Sigmoid colon (tissue), 7 donors: ENCODE measurements around the gene KCP. TPM values are rescaled to one million over a fixed set of nuclear protein-coding genes. Genes with fewer than 3 reads are reported as not detected.

Source experiments
- DNase-seq: peaks from one replicate; pipeline ENCODE4 v3.0.0-alpha.2; 2019
- H3K27ac ChIP-seq, 4 donors: fragments of 200-600 bp; sonication (generic); one replicate each; pipeline ENCODE4 v1.5.1; 2016 to 2019; ENCODE audit warnings: mild to moderate bottlenecking in 1 of 4
- H3K27me3 ChIP-seq, 3 donors: fragments of 200-600 bp; sonication (generic); one replicate each; pipeline ENCODE4 v1.5.1; 2019; ENCODE audit warnings: mild to moderate bottlenecking in 1 of 3
- H3K36me3 ChIP-seq, 4 donors: fragments of 200-600 bp; sonication (generic); one replicate each; pipeline ENCODE4 v1.5.1; 2016 to 2019
- H3K4me1 ChIP-seq, 4 donors: fragments of 200-600 bp; sonication (generic); one replicate each; pipeline ENCODE4 v1.5.1; 2017 to 2019
- H3K4me3 ChIP-seq, 4 donors: fragments of 200-600 bp; sonication (generic); one replicate each; pipeline ENCODE4 v1.5.1; 2017 to 2019; ENCODE audit warnings: mild to moderate bottlenecking in 2 of 4, moderate library complexity in 1 of 4
- H3K9me3 ChIP-seq, 4 donors: fragments of 200-600 bp in 3 of 4; sonication (generic) in 3 of 4; one replicate each; pipeline versions ENCODE4 v1.5.1 to v1.6.1; 2013 to 2019
- CTCF ChIP-seq, 4 experiments: fragments of 450-650 bp in 3 of 4; fragments of 200-600 bp in 1 of 4; IDR thresholded peaks; one replicate each; pipeline ENCODE4 v1.5.1; 2016 to 2019; ENCODE audit warnings: antibody characterized with exemption in 4 of 4, mild to moderate bottlenecking in 3 of 4, moderate library complexity in 2 of 4
- EP300 ChIP-seq, 4 donors: sonication (generic); formaldehyde crosslinking; IDR thresholded peaks; one replicate each; pipeline ENCODE4 v1.6.1; 2017; ENCODE audit warnings: antibody characterized with exemption in 4 of 4
- POLR2A ChIP-seq, 2 donors: fragments of 450-650 bp; IDR thresholded peaks; one replicate each; pipeline ENCODE4 v1.6.1; 2016; ENCODE audit warnings: antibody characterized with exemption in 2 of 2, mild to moderate bottlenecking in 2 of 2, moderate library complexity in 2 of 2
- POLR2AphosphoS5 ChIP-seq, 4 donors: sonication (generic); formaldehyde crosslinking; IDR thresholded peaks; one replicate each; pipeline ENCODE4 v1.6.1; 2017; ENCODE audit warnings: antibody characterized with exemption in 4 of 4
- WGBS, 2 donors: extraction: QIAGEN DNeasy Blood & Tissue Kit; methylation state at CpG; one replicate each; pipeline ENCODE4 v1.1.7; 2013; 5-methylcytosine and 5-hydroxymethylcytosine counted together
- intact Hi-C: fragments of 100-400 bp; cut with DNase I; formaldehyde crosslinking; loops from one replicate; pipeline ENCODE4 v1.15.1; 2023
- polyA plus RNA-seq, 3 donors: library from polyadenylated mRNA; stranded (reverse); fragments of 200-250 nt; gene quantifications; one replicate each; pipeline ENCODE4 v1.2.3, GENCODE V29; 2013
- total RNA-seq, 4 donors: library from RNA; depleted of rRNA; stranded (reverse); fragments of >200 nt; gene quantifications; one replicate each; pipeline ENCODE4 v1.1.0, GENCODE V29; 2016
- donor health status: healthy with polysubstance abuse.
- donor health status: Bipolar disorder and iron deficiency.
- donor health status: healthy.

Gene KCP
- total and polyA plus RNA-seq, 7 donors = 0.14 to 0.42 (median 0.32) TPM; not detected in 3

- TF ChIP-seq POLR2AphosphoS5 (IDR thresholded peaks at IDR 0.05) (no peak), POLR2A (IDR thresholded peaks at IDR 0.05) (no peak), CTCF (IDR thresholded peaks at IDR 0.05) (no peak)
- Histone ChIP-seq H3K27me3 (peaks cover under 1 to 43% (median 7%) of the 10 kb centered on the region in 3 donors), H3K4me3 (no peak overlapping the region), H3K9me3 (no peaks in the 10 kb centered on the region), H3K36me3 (no peaks in the 10 kb centered on the region), H3K27ac (no peak overlapping the region), H3K4me1 (peaks cover 0 to under 1% (median 0%) of the 10 kb centered on the region in 4 donors)
- 90 to 93% methylated on average over 19 of the region's 19 CpGs for WGBS, 2 donors
- peak; percentile 45 for DNase-seq
- intact Hi-C loops = no loop called here
Measured at GRCh38 chr7:128931965-128932861, 21.7 kb upstream of the KCP start.

GRCh38 chr7:128931190-128931798, 20.8 kb upstream of the KCP start:
- DNase-seq = peak; percentile 46
- WGBS, 2 donors = 93% methylated on average over 18 of the region's 18 CpGs
- Histone ChIP-seq H3K9me3 (no peaks in the 10 kb centered on the region), H3K4me1 (no peaks in the 10 kb centered on the region), H3K27me3 (peaks cover 0 to 34% (median 4%) of the 10 kb centered on the region in 3 donors), H3K27ac (no peak overlapping the region), H3K36me3 (no peaks in the 10 kb centered on the region), H3K4me3 (no peak overlapping the region)
- intact Hi-C loops = no loop called here
- TF ChIP-seq CTCF (IDR thresholded peaks at IDR 0.05) (no peak), POLR2A (IDR thresholded peaks at IDR 0.05) (no peak), EP300 (IDR thresholded peaks at IDR 0.05) (no peak), POLR2AphosphoS5 (IDR thresholded peaks at IDR 0.05) (no peak)

- DNase-seq = peak; percentile 43
- H3K9me3 ChIP-seq = no peaks in the 10 kb centered on the region
- intact Hi-C loops = no loop called here
- no peaks in the 10 kb centered on the region for H3K36me3 ChIP-seq
- H3K27me3 ChIP-seq = peaks cover 0 to 23% (median 4%) of the 10 kb centered on the region in 3 donors
- no peak overlapping the region for H3K4me3 ChIP-seq
- 80 to 84% methylated on average over 14 of the region's 14 CpGs for WGBS, 2 donors
- H3K4me1 ChIP-seq = no peaks in the 10 kb centered on the region
- H3K27ac ChIP-seq = no peak overlapping the region
- TF ChIP-seq CTCF (IDR thresholded peaks at IDR 0.05) (no peak), EP300 (IDR thresholded peaks at IDR 0.05) (no peak), POLR2AphosphoS5 (IDR thresholded peaks at IDR 0.05) (no peak), POLR2A (IDR thresholded peaks at IDR 0.05) (no peak)
Measured at GRCh38 chr7:128928882-128929788, 18.6 kb upstream of the KCP start.

- peaks cover 0 to 19% (median 4%) of the 10 kb centered on the region in 3 donors for H3K27me3 ChIP-seq
- intact Hi-C loops = no loop called here
- H3K4me1 ChIP-seq = no peaks in the 10 kb centered on the region
- H3K27ac ChIP-seq = no peak overlapping the region
- H3K9me3 ChIP-seq = no peaks in the 10 kb centered on the region
- DNase-seq = peak; percentile 36
- WGBS, 2 donors = 94 to 97% methylated on average over 8 of the region's 8 CpGs
- H3K36me3 ChIP-seq = no peaks in the 10 kb centered on the region
- H3K4me3 ChIP-seq = no peak overlapping the region
- TF ChIP-seq CTCF (IDR thresholded peaks at IDR 0.05) = no peak
- TF ChIP-seq POLR2AphosphoS5 (IDR thresholded peaks at IDR 0.05) = no peak
- TF ChIP-seq POLR2A (IDR thresholded peaks at IDR 0.05) = no peak
- no peak for TF ChIP-seq EP300 (IDR thresholded peaks at IDR 0.05)
Measured at GRCh38 chr7:128928159-128928813, 17.8 kb upstream of the KCP start.
